ENCODE results near the gene COQ10B.

- TF ChIP-seq POLR2A (IDR thresholded peaks at IDR 0.05; ENCODE audit: low read length) (no peak), JUNB (IDR thresholded peaks at IDR 0.05) (no peak), CTCF (IDR thresholded peaks at IDR 0.05) (no peak), NPAS2 (CRISPR knock-in tag; IDR thresholded peaks at IDR 0.05; ENCODE audit: borderline replicate concordance) (no peak), ZFP36 (IDR thresholded peaks at IDR 0.05; ENCODE audit: borderline replicate concordance, partially characterized antibody) (no peak), GATA3 (IDR thresholded peaks at IDR 0.05; ENCODE audit: borderline replicate concordance) (no peak), JUN (IDR thresholded peaks at IDR 0.05) (no peak), RCOR1 (IDR thresholded peaks at IDR 0.05; ENCODE audit: low read depth, low read length) (no peak), RAD21 (conservative IDR thresholded peaks at IDR 0.05 in 1 of 2, IDR thresholded peaks at IDR 0.05 in 1 of 2) (no peak), FOSL2 (IDR thresholded peaks at IDR 0.05) (no peak), FOSL2 (CRISPR knock-in tag; IDR thresholded peaks at IDR 0.05) (no peak), ELK1 (IDR thresholded peaks at IDR 0.05; ENCODE audit: low read depth, low read length) (no peak), CHD2 (IDR thresholded peaks at IDR 0.05; ENCODE audit: low read length, partially characterized antibody) (no peak), CEBPB (IDR thresholded peaks at IDR 0.05) (no peak), USF2 (IDR thresholded peaks at IDR 0.05) (no peak)
These were observed 25.4 kb upstream of the COQ10B start for GRCh38 chr2:197427986-197428385.
